HEK293 (cell line): ENCODE results near the gene SSU72.

ENCODE experiments used
- HOXC10 ChIP-seq: sonication (generic); formaldehyde crosslinking; IDR thresholded peaks from 2 replicates; pipeline ENCODE4 v1.8.1; 2023; ENCODE audit warnings: mild to moderate bottlenecking, missing genetic modification reagents
- KLF16 ChIP-seq: fragments of 450-650 bp; formaldehyde crosslinking; IDR thresholded peaks from 2 replicates; pipeline ENCODE4 v1.5.1; 2017; ENCODE audit warnings: missing biosample characterization, missing genetic modification characterization
- YY1 ChIP-seq: fragments of 450-650 bp; formaldehyde crosslinking; IDR thresholded peaks from 2 replicates; pipeline ENCODE4 v1.5.1; 2018; ENCODE audit warnings: missing biosample characterization, missing genetic modification characterization
- ZNF19 ChIP-seq: fragments of 450-650 bp; formaldehyde crosslinking; IDR thresholded peaks from 2 replicates; pipeline ENCODE4; 2016; ENCODE audit warnings: missing biosample characterization, missing genetic modification characterization, low read depth
- ZNF23 ChIP-seq: fragments of 450-650 bp; formaldehyde crosslinking; IDR thresholded peaks from 2 replicates; pipeline ENCODE4 v1.5.1; 2016; ENCODE audit warnings: missing biosample characterization, missing genetic modification characterization, borderline replicate concordance
- ZNF266 ChIP-seq: fragments of 450-650 bp; formaldehyde crosslinking; IDR thresholded peaks from 2 replicates; pipeline ENCODE4 v1.5.1; 2016; ENCODE audit warnings: missing biosample characterization, missing genetic modification characterization, low read depth
- ZNF274 ChIP-seq, 2 experiments: fragments of 200-500 bp in 1 of 2; fragments of 450-650 bp in 1 of 2; sonication (Bioruptor generic) in 1 of 2; formaldehyde crosslinking in 1 of 2; IDR thresholded peaks; 2 replicates each; pipeline versions ENCODE4 v1.5.1 to v1.6.1; 2014 to 2016; ENCODE audit warnings: borderline replicate concordance in 1 of 2, inconsistent platforms in 1 of 2, low read length in 1 of 2, missing biosample characterization in 1 of 2, missing genetic modification characterization in 1 of 2
- ZNF302 ChIP-seq: fragments of 450-650 bp; formaldehyde crosslinking; IDR thresholded peaks from 2 replicates; pipeline ENCODE4 v1.5.1; 2016; ENCODE audit warnings: missing biosample characterization, missing genetic modification characterization, low read depth
- ZNF585B ChIP-seq: fragments of 450-650 bp; formaldehyde crosslinking; IDR thresholded peaks from 2 replicates; pipeline ENCODE4 v1.5.1; 2016; ENCODE audit warnings: missing biosample characterization, missing genetic modification characterization
- ZNF610 ChIP-seq: fragments of 450-650 bp; formaldehyde crosslinking; IDR thresholded peaks from 2 replicates; pipeline ENCODE4 v1.5.1; 2016; ENCODE audit warnings: missing biosample characterization, missing genetic modification characterization, borderline replicate concordance
- ZNF792 ChIP-seq: fragments of 450-650 bp; formaldehyde crosslinking; IDR thresholded peaks from 2 replicates; pipeline ENCODE4 v1.5.1; 2016; ENCODE audit warnings: missing biosample characterization, missing genetic modification characterization
- TF ChIP-seq, protein P1 (sequence below): fragments of 450-650 bp; formaldehyde crosslinking; IDR thresholded peaks from 2 replicates; pipeline ENCODE4 v1.5.1; 2016; ENCODE audit warnings: missing biosample characterization, missing genetic modification characterization
- TF ChIP-seq, protein P2 (sequence below): fragments of 450-650 bp; formaldehyde crosslinking; IDR thresholded peaks from 2 replicates; pipeline ENCODE4 v1.5.1; 2016; ENCODE audit warnings: missing biosample characterization, missing genetic modification characterization
- TF ChIP-seq, protein P3 (sequence below): fragments of 450-650 bp; IDR thresholded peaks from 2 replicates; pipeline ENCODE4 v1.5.1; 2018; ENCODE audit warnings: missing biosample characterization, mild to moderate bottlenecking, missing genetic modification characterization

DNA sequence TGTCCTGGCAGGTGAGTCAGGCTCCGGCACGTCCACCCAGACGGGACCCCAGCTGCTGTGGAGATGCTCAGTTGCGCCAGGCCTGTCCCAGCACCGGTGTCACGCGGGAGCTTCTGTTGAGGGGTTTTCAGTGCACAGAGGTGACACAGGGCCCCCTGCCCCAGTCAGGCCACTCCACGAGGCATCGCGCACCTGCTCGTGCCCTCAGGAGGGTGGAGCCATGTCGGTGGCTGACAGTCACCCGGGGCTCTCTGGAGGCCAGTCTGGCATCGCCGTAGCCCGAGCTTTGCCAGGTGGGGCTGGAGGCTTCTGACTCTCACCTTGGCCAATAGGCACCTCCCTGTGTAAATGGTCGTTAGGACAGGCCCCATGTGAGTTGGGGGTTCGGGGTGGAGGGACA lies 45.3 kb downstream of the SSU72 start:
- no peak for TF ChIP-seq ZNF610 (tag by site-specific recombination)
- no peak for TF ChIP-seq ZNF23
- no peak for TF ChIP-seq YY1
- no peak for TF ChIP-seq KLF16
- TF ChIP-seq, protein P1, sequence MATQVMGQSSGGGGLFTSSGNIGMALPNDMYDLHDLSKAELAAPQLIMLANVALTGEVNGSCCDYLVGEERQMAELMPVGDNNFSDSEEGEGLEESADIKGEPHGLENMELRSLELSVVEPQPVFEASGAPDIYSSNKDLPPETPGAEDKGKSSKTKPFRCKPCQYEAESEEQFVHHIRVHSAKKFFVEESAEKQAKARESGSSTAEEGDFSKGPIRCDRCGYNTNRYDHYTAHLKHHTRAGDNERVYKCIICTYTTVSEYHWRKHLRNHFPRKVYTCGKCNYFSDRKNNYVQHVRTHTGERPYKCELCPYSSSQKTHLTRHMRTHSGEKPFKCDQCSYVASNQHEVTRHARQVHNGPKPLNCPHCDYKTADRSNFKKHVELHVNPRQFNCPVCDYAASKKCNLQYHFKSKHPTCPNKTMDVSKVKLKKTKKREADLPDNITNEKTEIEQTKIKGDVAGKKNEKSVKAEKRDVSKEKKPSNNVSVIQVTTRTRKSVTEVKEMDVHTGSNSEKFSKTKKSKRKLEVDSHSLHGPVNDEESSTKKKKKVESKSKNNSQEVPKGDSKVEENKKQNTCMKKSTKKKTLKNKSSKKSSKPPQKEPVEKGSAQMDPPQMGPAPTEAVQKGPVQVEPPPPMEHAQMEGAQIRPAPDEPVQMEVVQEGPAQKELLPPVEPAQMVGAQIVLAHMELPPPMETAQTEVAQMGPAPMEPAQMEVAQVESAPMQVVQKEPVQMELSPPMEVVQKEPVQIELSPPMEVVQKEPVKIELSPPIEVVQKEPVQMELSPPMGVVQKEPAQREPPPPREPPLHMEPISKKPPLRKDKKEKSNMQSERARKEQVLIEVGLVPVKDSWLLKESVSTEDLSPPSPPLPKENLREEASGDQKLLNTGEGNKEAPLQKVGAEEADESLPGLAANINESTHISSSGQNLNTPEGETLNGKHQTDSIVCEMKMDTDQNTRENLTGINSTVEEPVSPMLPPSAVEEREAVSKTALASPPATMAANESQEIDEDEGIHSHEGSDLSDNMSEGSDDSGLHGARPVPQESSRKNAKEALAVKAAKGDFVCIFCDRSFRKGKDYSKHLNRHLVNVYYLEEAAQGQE (tag by site-specific recombination) = no peak
- TF ChIP-seq HOXC10 = no peak
- TF ChIP-seq ZNF792 (tag by site-specific recombination) = no peak
- no peak for TF ChIP-seq ZNF266 (tag by site-specific recombination)
- no peak for TF ChIP-seq ZNF19 (tag by site-specific recombination)
- TF ChIP-seq ZNF302 (tag by site-specific recombination) = no peak
- TF ChIP-seq, protein P2, sequence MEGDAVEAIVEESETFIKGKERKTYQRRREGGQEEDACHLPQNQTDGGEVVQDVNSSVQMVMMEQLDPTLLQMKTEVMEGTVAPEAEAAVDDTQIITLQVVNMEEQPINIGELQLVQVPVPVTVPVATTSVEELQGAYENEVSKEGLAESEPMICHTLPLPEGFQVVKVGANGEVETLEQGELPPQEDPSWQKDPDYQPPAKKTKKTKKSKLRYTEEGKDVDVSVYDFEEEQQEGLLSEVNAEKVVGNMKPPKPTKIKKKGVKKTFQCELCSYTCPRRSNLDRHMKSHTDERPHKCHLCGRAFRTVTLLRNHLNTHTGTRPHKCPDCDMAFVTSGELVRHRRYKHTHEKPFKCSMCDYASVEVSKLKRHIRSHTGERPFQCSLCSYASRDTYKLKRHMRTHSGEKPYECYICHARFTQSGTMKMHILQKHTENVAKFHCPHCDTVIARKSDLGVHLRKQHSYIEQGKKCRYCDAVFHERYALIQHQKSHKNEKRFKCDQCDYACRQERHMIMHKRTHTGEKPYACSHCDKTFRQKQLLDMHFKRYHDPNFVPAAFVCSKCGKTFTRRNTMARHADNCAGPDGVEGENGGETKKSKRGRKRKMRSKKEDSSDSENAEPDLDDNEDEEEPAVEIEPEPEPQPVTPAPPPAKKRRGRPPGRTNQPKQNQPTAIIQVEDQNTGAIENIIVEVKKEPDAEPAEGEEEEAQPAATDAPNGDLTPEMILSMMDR (tag by site-specific recombination) = no peak
- TF ChIP-seq, protein P3, sequence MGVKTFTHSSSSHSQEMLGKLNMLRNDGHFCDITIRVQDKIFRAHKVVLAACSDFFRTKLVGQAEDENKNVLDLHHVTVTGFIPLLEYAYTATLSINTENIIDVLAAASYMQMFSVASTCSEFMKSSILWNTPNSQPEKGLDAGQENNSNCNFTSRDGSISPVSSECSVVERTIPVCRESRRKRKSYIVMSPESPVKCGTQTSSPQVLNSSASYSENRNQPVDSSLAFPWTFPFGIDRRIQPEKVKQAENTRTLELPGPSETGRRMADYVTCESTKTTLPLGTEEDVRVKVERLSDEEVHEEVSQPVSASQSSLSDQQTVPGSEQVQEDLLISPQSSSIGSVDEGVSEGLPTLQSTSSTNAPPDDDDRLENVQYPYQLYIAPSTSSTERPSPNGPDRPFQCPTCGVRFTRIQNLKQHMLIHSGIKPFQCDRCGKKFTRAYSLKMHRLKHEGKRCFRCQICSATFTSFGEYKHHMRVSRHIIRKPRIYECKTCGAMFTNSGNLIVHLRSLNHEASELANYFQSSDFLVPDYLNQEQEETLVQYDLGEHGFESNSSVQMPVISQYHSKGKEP (tag by site-specific recombination) = no peak
- TF ChIP-seq ZNF585B (tag by site-specific recombination) = no peak
- no peak for TF ChIP-seq ZNF274 (IDR thresholded peaks at IDR 0.05; ENCODE audit: low read length)
- no peak for TF ChIP-seq ZNF274 (tag by site-specific recombination; IDR thresholded peaks at IDR 0.05; ENCODE audit: borderline replicate concordance)
